HepG2 (cell line): ENCODE results near the gene TLE7. TPM values are rescaled to one million over a fixed set of nuclear protein-coding genes. Genes with fewer than 3 reads are reported as not detected.

Source experiments
- BATF2 ChIP-seq: sonication (generic); formaldehyde crosslinking; IDR thresholded peaks from 2 replicates; pipeline ENCODE4 v1.8.0; 2022; ENCODE audit warnings: mild to moderate bottlenecking, missing genetic modification reagents, moderate library complexity
- CEBPG ChIP-seq: IDR thresholded peaks from 2 replicates; pipeline ENCODE4 v1.6.1; 2016
- DNMT3B ChIP-seq: conservative IDR thresholded peaks from 2 replicates; pipeline ENCODE4 v1.6.1; 2016; ENCODE audit warnings: missing biosample characterization, control low read depth
- E2F2 ChIP-seq: sonication (generic); formaldehyde crosslinking; IDR thresholded peaks from 2 replicates; pipeline ENCODE4 v1.4.0; 2020; ENCODE audit warnings: missing genetic modification reagents, borderline replicate concordance
- HMG20B ChIP-seq: conservative IDR thresholded peaks from 2 replicates; pipeline ENCODE4 v1.6.1; 2016; ENCODE audit warnings: missing genetic modification reagents, missing compliant biosample characterization
- KAT8 ChIP-seq: IDR thresholded peaks from 2 replicates; pipeline ENCODE4 v1.6.1; 2016; ENCODE audit warnings: missing genetic modification reagents, missing compliant biosample characterization
- PHF20 ChIP-seq: sonication (generic); formaldehyde crosslinking; IDR thresholded peaks from 2 replicates; pipeline ENCODE4 v1.5.0; 2020; ENCODE audit warnings: mild to moderate bottlenecking, missing genetic modification reagents
- PRMT3 ChIP-seq: sonication (generic); formaldehyde crosslinking; IDR thresholded peaks from 2 replicates; pipeline ENCODE4 v1.8.1; 2022; ENCODE audit warnings: low read depth, mild to moderate bottlenecking, moderate library complexity, missing genetic modification reagents, borderline replicate concordance
- U2AF2 ChIP-seq: fragments of 200-400 bp; formaldehyde crosslinking; IDR thresholded peaks from 2 replicates; pipeline ENCODE4 v1.6.1; 2017; ENCODE audit warnings: low read depth, mild to moderate bottlenecking, low read length
- ZFP36L2 ChIP-seq: sonication (generic); formaldehyde crosslinking; IDR thresholded peaks from 2 replicates; pipeline ENCODE4 v1.4.0; 2020; ENCODE audit warnings: missing genetic modification reagents
- ZNF20 ChIP-seq: sonication (generic); formaldehyde crosslinking; IDR thresholded peaks from 2 replicates; pipeline ENCODE4 v1.4.0; 2020; ENCODE audit warnings: mild to moderate bottlenecking, moderate library complexity, missing genetic modification reagents
- ZNF235 ChIP-seq: sonication (generic); formaldehyde crosslinking; IDR thresholded peaks from 2 replicates; pipeline ENCODE4 v1.8.1; 2023; ENCODE audit warnings: mild to moderate bottlenecking, missing genetic modification reagents, borderline replicate concordance
- ZNF274 ChIP-seq: sonication (generic); formaldehyde crosslinking; IDR thresholded peaks from 2 replicates; pipeline ENCODE4 v1.5.1; 2020; ENCODE audit warnings: mild to moderate bottlenecking, missing genetic modification reagents
- ZNF503 ChIP-seq: sonication (generic); formaldehyde crosslinking; IDR thresholded peaks from 2 replicates; pipeline ENCODE4 v1.4.0; 2020; ENCODE audit warnings: missing genetic modification reagents
- polyA plus RNA-seq, 8 experiments: library from polyadenylated mRNA; depleted of rRNA in 3 of 8; stranded (reverse) in 7 of 8; unstranded in 1 of 8; fragments of >200 nt; fragmentation: Illumina TruSeq in 4 of 8; extraction: Trizol in 4 of 8; gene quantifications; 2 replicates each; pipeline versions ENCODE4 v1.2.1 to v1.2.3, GENCODE V29; 2011 to 2016; ENCODE audit warnings: low read depth in 4 of 8, missing spikeins in 1 of 8, mixed read lengths in 1 of 8; ENCODE audit not compliant: insufficient read depth in 1 of 8
- total RNA-seq, 5 experiments: library from RNA; depleted of rRNA; stranded (reverse); fragments of >200 nt; fragmentation: Illumina TruSeq; extraction: Trizol; gene quantifications; 2 replicates each; pipeline ENCODE4 v1.2.3, GENCODE V29; 2016; ENCODE audit warnings: low read depth in 1 of 5
- TF ChIP-seq, protein P1 (sequence below): sonication (generic); formaldehyde crosslinking; IDR thresholded peaks from 2 replicates; pipeline ENCODE4 v1.4.0; 2020; ENCODE audit warnings: missing genetic modification reagents; ENCODE audit errors: not compliant biosample characterization
- TF ChIP-seq, protein P2 (sequence below): sonication (generic); formaldehyde crosslinking; IDR thresholded peaks from 2 replicates; pipeline ENCODE4 v1.4.0; 2020; ENCODE audit warnings: mild to moderate bottlenecking, missing genetic modification reagents

The TLE7 gene
- total and polyA plus RNA-seq, 2 of the 13 experiments (the other 11 are each of a cell fraction or from before 2014, with no cell fraction given): not detected

GRCh38 chr16:71426069-71426879 is 15.6 kb downstream of the TLE7 start (continued):
- TF ChIP-seq HMG20B (CRISPR knock-in tag) (peak; percentile 69), BATF2 (no peak), CEBPG (CRISPR knock-in tag) (peak; percentile 81), PRMT3 (peak; percentile 66; the same call in 1 of the 2 replicates), ZFP36L2 (peak; percentile 61; the same call in 1 of the 2 replicates), ZNF503 (CRISPR knock-in tag) (peak; percentile 89), ZNF274 (CRISPR knock-in tag) (no peak; the same call in 1 of the 2 replicates), DNMT3B (CRISPR knock-in tag) (peak; percentile 93), U2AF2 (no peak), E2F2 (CRISPR knock-in tag) (peak; percentile 9; the same call in 1 of the 2 replicates), KAT8 (CRISPR knock-in tag) (peak; percentile 82), PHF20 (peak; percentile 63; the same call in 1 of the 2 replicates), ZNF235 (CRISPR knock-in tag) (no peak), ZNF20 (CRISPR knock-in tag) (no peak)
- TF ChIP-seq, protein P1, sequence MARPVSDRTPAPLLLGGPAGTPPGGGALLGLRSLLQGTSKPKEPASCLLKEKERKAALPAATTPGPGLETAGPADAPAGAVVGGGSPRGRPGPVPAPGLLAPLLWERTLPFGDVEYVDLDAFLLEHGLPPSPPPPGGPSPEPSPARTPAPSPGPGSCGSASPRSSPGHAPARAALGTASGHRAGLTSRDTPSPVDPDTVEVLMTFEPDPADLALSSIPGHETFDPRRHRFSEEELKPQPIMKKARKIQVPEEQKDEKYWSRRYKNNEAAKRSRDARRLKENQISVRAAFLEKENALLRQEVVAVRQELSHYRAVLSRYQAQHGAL (CRISPR knock-in tag): peak; percentile 54
- TF ChIP-seq, protein P2, sequence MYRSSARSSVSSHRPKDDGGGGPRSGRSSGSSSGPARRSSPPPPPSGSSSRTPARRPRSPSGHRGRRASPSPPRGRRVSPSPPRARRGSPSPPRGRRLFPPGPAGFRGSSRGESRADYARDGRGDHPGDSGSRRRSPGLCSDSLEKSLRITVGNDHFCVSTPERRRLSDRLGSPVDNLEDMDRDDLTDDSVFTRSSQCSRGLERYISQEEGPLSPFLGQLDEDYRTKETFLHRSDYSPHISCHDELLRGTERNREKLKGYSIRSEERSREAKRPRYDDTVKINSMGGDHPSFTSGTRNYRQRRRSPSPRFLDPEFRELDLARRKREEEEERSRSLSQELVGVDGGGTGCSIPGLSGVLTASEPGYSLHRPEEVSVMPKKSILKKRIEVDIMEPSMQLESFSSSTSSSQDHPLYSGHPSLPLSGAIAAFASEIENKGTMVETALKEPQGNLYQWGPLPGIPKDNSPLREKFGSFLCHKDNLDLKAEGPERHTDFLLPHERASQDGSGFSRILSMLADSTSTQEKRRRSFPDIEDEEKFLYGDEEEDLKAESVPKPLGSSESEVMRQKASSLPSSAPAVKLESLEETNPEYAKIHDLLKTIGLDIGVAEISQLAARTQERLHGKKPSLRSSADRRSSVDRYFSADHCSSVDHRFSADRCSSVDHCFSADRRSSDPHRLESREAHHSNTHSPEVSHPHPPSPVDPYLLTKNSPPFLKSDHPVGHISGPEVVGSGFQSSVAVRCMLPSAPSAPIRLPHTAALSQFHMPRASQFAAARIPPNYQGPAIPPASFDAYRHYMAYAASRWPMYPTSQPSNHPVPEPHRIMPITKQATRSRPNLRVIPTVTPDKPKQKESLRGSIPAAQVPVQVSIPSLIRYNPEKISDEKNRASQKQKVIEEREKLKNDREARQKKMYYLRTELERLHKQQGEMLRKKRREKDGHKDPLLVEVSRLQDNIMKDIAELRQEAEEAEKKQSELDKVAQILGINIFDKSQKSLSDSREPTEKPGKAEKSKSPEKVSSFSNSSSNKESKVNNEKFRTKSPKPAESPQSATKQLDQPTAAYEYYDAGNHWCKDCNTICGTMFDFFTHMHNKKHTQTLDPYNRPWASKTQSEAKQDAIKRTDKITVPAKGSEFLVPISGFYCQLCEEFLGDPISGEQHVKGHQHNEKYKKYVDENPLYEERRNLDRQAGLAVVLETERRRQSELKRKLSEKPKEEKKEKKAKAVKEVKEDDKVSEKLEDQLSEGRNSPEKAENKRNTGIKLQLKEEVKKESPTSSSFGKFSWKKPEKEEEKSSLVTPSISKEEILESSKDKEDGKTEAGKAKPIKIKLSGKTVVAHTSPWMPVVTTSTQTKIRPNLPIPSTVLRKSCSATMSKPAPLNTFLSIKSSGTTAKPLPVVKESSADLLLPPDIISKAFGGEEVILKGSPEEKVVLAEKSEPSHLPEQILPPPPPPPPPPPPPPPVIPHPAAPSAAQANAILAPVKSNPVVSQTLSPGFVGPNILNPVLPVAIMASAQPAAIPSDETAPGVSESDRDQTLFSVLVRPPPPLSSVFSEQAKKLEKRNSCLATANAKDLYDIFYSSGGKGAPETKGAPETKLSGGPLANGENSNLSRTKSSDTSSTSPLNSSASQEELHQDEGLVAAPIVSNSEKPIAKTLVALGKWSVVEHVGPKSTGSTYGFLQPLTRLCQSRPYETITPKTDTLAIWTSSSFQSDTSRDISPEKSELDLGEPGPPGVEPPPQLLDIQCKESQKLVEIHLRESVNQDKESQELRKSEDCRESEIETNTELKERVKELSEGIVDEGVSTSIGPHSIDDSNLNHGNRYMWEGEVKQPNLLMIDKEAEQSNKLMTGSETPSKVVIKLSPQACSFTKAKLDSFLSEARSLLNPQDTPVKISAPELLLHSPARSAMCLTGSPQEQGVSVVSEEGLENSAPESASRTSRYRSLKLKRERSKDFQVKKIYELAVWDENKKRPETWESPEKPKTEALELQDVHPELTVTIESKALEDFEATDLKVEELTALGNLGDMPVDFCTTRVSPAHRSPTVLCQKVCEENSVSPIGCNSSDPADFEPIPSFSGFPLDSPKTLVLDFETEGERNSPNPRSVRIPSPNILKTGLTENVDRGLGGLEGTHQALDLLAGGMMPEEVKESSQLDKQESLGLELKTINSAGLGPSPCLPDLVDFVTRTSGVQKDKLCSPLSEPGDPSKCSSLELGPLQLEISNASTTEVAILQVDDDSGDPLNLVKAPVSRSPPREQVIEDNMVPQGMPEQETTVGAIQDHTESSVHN: 0 out of 2 replicates have a peak, but pooled peaks have one; percentile 92
